H1 (cell line): ENCODE measurements around the gene SORCS3. TPM values are rescaled to one million over a fixed set of nuclear protein-coding genes. Genes with fewer than 3 reads are reported as not detected.

Experiments used
- CBX5 ChIP-seq: fragments of 300-800, 300-1000 bp; sonication (generic); IDR thresholded peaks from 2 replicates; pipeline ENCODE4 v1.7.1; 2016; ENCODE audit warnings: antibody characterized with exemption, low read length, low read depth
- CHD7 ChIP-seq: fragments of 300-600 bp; sonication (generic); IDR thresholded peaks from 2 replicates; pipeline ENCODE4 v1.7.1; 2012; ENCODE audit warnings: low read length, moderate library complexity, mild to moderate bottlenecking, inconsistent platforms; ENCODE audit not compliant: insufficient replicate concordance
- E2F6 ChIP-seq: IDR thresholded peaks from 2 replicates; pipeline ENCODE4 v1.6.1; 2012; ENCODE audit warnings: inconsistent platforms
- JUND ChIP-seq: IDR thresholded peaks from 2 replicates; pipeline ENCODE4 v1.6.1; 2011; ENCODE audit warnings: mild to moderate bottlenecking, improper control_type of control experiment, low read length
- SRF ChIP-seq: IDR thresholded peaks from 2 replicates; pipeline ENCODE4 v1.6.1; 2011; ENCODE audit warnings: mild to moderate bottlenecking, low read depth, low read length, moderate library complexity
- YY1 ChIP-seq: IDR thresholded peaks from 2 replicates; pipeline ENCODE4 v1.6.1; 2011; ENCODE audit warnings: low read depth, mild to moderate bottlenecking, low read length
- polyA plus RNA-seq, 7 experiments: library from polyadenylated mRNA; depleted of rRNA in 3 of 7; stranded (reverse) in 5 of 7; unstranded in 2 of 7; fragments of >200 nt in 5 of 7; fragments of 200-250 nt in 2 of 7; gene quantifications; 1 replicate in 5 of 7; 2 replicates in 1 of 7; 4 replicates in 1 of 7; pipeline versions ENCODE4 v1.2.1 to v1.2.3, GENCODE V29; 2011 to 2013; ENCODE audit warnings: missing spikeins in 2 of 7, mixed read lengths in 2 of 7
- total RNA-seq: library from RNA; stranded (reverse); fragmentation: NEBNext Ultra II Directional; extraction: Animal tissue kit (Norgen Biotek cat#: 25700); gene quantifications from 2 replicates; pipeline ENCODE4 v1.2.1, GENCODE V29; 2021

The SORCS3 gene
- total and polyA plus RNA-seq, 2 of the 8 experiments (the other 6 are each of a cell fraction or from before 2014, with no cell fraction given) = 0.26 to 0.88 TPM

GRCh38 chr10:105075031-105075430 lies 433.9 kb downstream of the SORCS3 start (continued):
- TF ChIP-seq CHD7 (no peak), E2F6 (no peak), YY1 (no peak), CBX5 (no peak), SRF (no peak), JUND (no peak)
